IPS-15b (cell line): ENCODE measurements around the gene GATA5.

Source experiments
- H3K27me3 ChIP-seq: one replicate; pipeline ENCODE4 v1.6.1; 2013; ENCODE audit warnings: low read length; ENCODE audit not compliant: control insufficient read depth, insufficient read depth
- H3K36me3 ChIP-seq: one replicate; pipeline ENCODE4 v1.6.1; 2013; ENCODE audit warnings: low read length; ENCODE audit not compliant: control insufficient read depth, insufficient read depth
- H3K4me1 ChIP-seq: one replicate; pipeline ENCODE4 v1.6.1; 2013; ENCODE audit warnings: mild to moderate bottlenecking, low read length; ENCODE audit not compliant: control insufficient read depth, insufficient read depth
- H3K4me3 ChIP-seq: one replicate; pipeline ENCODE4 v1.5.1; 2013; ENCODE audit warnings: low read depth, low read length
- H3K9ac ChIP-seq: one replicate; pipeline ENCODE4 v1.6.1; 2013; ENCODE audit warnings: low read depth, mild to moderate bottlenecking, low read length
- H3K9me3 ChIP-seq: one replicate; pipeline ENCODE4 v1.6.1; 2013; ENCODE audit warnings: mild to moderate bottlenecking, low read length; ENCODE audit not compliant: control insufficient read depth, insufficient read depth

GATA5 gene

DNA sequence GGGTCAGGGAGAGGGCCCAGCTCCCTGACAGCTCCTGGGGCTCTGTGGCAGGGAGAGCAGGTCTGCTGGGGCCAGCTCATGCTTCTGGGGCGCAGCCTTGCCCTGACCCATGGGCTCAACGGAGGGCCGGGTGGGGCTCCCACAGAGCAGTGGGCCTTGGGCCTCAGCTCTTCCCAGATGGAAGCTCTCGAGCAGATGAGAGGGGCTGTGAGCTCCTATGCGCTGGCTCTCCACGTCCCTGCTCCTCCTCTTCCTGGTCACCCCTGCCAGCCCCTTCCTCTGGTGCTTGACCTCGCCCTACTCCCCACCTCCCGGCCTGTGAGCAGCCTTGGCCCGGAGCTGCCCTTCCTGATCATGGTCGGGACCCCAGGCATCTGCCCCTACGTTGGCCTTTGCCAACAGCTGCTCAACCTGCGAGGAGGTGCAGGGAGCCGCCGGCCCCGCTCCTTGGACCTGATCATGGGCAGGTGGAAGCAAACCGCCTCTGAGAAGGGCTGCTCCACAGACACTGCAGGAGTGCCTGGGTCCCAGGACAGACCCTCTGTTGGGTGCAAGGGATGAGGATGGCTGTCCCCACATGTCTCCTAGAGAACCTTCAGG, 26.8 kb upstream of the GATA5 start:
- Histone ChIP-seq H3K9me3 (no peaks in the 10 kb centered on the region), H3K27me3 (no peaks in the 10 kb centered on the region), H3K36me3 (no peaks in the 10 kb centered on the region), H3K4me3 (no peak overlapping the region), H3K9ac (no peak overlapping the region), H3K4me1 (no peaks in the 10 kb centered on the region)

DNA sequence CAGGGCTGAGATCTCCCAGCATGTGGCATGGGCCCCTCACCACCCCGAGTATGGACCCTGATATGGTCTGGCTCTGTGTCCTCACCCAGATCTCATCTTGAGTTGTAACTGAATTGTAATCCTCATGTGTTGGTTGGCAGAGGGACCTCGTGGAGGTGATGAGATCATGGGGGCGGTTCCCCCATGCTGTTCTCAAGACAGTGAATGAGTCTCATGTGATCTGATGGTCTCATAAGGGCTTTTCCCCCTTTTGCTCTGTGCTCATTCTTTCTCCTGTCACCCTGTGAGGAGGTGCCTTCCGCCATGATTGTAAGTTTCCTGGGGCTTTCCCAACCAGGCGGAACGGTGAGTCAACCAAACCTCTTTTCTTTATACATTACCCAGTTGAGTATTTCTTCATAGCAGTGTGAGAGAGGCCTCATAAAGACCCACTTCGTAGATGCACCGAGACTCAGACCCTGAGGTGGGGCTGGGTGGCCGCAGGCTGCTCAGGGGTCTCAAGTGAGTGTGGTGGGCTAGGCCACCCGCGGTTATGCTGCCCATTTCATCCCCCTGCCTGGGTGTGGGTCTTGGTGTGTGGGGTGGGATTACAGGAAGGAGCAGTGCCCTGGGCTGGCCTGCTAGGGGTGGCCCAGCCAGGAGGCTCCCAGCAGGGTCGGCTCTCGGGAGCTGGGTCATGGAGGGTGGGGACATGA, 26.2 kb upstream of the GATA5 start:
- Histone ChIP-seq H3K27me3 (no peaks in the 10 kb centered on the region), H3K36me3 (no peaks in the 10 kb centered on the region), H3K4me3 (no peak overlapping the region), H3K4me1 (no peaks in the 10 kb centered on the region), H3K9ac (no peak overlapping the region), H3K9me3 (no peaks in the 10 kb centered on the region)

DNA sequence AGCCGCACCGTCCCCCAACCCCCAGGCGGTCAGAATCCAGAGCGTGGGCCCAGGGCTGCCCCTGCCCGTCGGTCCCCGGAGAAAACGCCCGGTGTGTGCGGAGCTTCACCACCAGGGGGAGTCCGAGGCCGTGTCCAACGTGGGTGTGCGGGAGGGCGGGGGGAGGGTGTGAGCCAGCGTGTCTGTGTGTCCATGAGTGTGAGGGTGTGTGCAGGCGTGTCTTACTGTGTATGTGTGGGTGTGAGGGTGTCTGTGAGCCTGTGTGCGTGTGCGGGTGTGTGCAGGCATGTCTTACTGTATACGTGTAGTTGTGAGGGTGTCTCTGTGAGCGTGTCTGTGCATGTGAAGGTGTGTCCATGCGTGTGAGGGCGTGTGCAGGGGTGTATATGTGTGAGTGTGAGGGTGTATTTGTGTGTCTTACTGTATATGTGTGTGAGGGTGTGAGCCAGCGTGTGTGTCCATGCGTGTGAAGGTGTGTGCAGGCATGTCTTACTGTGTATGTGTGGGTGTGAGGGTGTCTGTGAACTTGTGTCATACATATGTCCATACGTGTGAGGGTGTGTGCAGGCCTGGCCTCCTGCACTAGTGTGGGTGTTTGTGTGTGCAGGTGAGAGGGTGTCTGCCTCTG, 24.6 kb upstream of the GATA5 start:
- Histone ChIP-seq H3K27me3 (no peaks in the 10 kb centered on the region), H3K4me1 (no peaks in the 10 kb centered on the region), H3K9me3 (no peaks in the 10 kb centered on the region), H3K36me3 (no peaks in the 10 kb centered on the region), H3K4me3 (no peak overlapping the region), H3K9ac (peak overlapping the region; percentile 4)

DNA sequence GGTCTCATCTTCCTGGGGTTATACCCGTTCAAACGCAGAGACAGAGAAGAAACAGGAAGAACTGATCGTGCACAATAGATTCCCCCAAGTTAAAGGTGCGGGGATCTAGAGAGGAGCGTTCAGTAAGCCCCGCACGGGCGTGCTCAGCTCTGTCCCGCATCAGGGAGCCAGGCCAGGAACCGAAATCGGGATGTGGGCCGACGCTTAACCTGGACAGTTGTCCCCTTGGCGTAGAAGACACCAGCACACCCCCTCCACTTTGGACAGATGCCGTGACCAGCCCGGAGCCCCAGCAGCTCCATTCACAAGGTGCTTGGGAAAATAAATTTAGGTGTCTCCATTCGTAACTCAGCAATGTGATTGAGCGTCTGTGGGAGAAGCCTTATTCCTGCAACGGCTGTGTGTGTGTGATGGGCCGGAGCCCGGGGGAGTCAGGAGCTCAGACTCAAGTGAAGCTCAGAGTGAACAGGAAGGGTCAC, 24.0 kb upstream of the GATA5 start:
- Histone ChIP-seq H3K27me3 (no peaks in the 10 kb centered on the region), H3K9ac (peak overlapping the region; percentile 4), H3K36me3 (no peaks in the 10 kb centered on the region), H3K4me3 (no peak overlapping the region), H3K4me1 (no peaks in the 10 kb centered on the region), H3K9me3 (no peaks in the 10 kb centered on the region)

DNA sequence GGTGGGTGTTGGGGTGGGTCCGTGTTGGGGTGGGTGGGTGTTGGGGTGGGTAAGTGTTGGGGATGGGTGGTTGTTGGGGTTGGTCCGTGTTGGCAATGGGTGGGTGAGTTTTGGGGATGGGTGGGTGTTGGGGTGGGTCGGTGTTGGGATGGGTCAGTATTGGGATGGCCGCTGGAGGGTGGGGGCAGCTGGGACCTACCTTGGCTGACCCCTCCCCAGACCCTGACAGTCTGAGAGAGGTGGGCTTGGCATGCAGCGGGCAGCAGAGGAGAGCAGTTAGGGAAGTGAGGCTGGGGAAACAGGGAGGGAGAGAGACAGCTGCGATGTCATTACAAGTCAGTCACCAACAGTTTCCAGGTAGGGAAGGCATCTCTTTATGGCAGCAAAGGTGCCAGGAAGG, 23.1 kb upstream of the GATA5 start:
- H3K9ac ChIP-seq, result no peak overlapping the region
- no peak overlapping the region for H3K4me3 ChIP-seq
- H3K4me1 ChIP-seq, result no peaks in the 10 kb centered on the region
- no peaks in the 10 kb centered on the region for H3K36me3 ChIP-seq
- no peaks in the 10 kb centered on the region for H3K9me3 ChIP-seq
- H3K27me3 ChIP-seq, result no peaks in the 10 kb centered on the region

DNA sequence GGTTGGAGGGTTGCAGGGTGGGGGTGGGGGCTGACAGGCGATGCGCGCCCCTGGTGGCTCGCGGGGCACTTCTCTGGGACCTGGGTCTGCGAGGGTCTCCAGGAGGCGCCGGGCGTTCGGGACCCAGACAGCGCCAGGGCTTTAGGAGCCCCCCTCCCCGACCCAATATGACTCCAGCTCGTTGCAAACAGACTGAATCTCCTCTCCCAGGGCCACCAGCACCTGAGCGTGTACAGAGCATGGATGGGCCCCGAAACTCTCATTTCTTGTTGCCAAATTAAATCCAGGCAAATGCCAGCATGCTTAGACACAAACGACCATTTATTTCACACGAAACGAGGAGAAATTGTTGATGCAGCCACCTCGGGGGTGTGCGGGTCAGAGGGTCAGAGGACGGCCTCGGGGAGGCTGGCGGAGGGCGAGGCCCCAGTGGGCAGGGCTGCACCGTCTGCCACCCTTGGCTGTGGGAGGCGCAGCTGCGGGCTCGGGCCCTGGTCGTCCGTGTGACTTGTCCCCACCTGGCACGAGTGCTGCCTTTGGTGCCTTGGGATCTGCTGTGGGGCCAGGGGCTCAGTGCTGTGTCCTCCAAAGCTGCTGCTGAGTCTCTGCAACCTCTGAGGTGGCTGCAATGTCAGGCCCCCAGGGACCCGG, 20.9 kb upstream of the GATA5 start:
- no peaks in the 10 kb centered on the region for H3K4me1 ChIP-seq
- H3K36me3 ChIP-seq, result no peaks in the 10 kb centered on the region
- H3K4me3 ChIP-seq, result no peak overlapping the region
- H3K27me3 ChIP-seq, result no peaks in the 10 kb centered on the region
- H3K9me3 ChIP-seq, result no peaks in the 10 kb centered on the region
- no peak overlapping the region for H3K9ac ChIP-seq

DNA sequence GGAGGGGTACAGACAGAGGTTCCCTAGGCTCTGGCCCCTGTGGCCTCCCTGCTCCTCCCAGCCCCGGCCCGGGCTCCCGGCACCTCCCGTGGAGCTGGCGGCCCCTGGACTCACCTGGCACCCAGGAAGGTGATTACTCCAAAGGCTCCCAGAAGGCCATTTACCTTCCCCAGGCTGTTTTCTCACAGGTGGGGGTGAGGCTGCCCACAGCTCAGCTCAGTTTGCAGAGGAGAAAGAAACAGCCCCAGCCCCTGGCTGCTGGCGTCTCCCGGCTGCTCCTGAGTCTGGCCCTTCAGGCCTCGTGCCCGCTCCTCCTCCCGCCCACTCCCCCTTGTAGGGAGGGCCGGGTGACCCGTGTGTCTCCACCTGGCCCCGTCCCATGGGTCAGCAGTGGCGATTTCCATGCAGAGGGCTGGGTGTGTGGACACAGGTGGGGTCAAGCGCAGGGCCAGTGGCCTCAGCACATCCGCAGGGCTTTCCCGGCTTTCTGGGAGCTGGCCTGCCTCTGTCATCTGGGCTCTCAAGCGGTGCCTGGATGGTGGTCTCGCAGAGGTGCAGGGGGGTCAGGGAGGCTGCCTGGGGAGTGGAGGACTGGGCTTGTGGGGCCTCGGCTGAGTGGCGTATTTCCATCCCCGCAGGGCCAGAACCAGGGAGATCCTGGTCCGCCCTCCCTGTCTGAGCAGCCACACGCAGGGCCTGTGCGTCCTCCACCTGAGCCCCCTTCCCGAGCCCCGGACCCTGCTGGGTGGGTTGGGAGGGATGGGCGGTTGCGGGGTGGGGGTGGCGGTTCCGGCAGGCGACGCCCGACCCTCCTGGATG, 20.2 kb upstream of the GATA5 start:
- Histone ChIP-seq H3K4me1 (no peaks in the 10 kb centered on the region), H3K27me3 (no peaks in the 10 kb centered on the region), H3K36me3 (no peaks in the 10 kb centered on the region), H3K9me3 (no peaks in the 10 kb centered on the region), H3K9ac (no peak overlapping the region), H3K4me3 (no peak overlapping the region)

DNA sequence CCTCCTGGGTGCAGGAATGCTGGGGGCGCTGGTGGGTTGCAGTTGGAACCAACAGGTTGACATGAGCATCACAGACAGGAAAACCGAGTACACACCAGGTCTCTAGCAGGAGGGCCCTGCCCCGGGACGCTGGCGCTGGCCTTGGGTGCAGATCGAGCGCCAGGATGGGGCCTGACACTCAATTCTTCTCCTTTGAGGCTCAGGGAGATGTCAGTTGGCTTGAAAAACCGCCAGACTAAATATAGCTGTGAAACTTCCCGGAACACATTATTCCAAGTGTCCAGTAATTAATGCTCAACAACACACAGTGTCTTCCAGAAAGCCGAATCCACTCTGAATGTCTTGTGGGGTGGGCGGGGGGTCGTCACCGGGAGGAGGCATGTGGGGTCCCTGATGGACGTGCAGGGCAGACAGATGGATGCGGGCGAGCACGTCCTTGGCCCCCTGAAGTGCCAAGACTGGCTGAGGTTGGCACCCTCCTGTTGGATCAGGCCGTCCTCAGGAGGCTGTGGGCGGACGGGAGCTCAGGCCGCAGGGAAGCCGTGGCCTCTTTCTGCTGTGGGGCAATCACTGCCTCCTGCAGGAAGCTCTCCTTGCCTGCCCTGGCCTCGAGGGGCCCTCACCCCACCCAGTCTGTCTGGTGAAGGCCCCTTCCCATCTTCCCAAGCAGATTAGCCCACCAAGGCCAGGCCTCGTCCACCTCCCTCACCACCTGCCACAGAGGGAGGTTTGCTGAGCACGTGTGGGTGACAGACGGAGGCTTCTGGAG, 19.4 kb upstream of the GATA5 start:
- Histone ChIP-seq H3K4me1 (no peaks in the 10 kb centered on the region), H3K4me3 (no peak overlapping the region), H3K9ac (no peak overlapping the region)

DNA sequence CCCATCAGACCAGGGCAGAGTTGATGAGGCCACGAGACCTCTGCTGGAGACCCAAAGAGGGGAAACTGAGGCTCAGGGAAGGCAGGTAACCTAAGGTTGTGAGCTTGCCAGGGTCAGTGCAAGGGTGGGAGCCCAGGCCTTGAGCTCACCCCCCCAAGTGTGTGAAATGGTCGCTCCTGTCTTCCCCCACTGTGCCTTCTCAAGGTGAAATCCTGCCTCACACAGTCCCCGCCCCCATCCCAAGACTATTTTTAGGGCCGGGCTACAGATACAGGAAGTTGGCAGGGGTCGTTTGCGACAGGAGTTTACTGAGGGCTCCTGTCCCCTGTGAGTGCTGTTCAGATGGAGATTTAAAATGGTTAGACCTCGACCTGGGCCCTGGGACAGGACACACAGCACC, 18.7 kb upstream of the GATA5 start:
- Histone ChIP-seq H3K9me3 (no peaks in the 10 kb centered on the region), H3K4me3 (no peak overlapping the region), H3K4me1 (no peaks in the 10 kb centered on the region), H3K27me3 (no peaks in the 10 kb centered on the region), H3K9ac (no peak overlapping the region), H3K36me3 (no peaks in the 10 kb centered on the region)

More for the DNA sequence above, 19.4 kb upstream of the GATA5 start:
- Histone ChIP-seq H3K27me3 (no peaks in the 10 kb centered on the region), H3K36me3 (no peaks in the 10 kb centered on the region), H3K9me3 (no peaks in the 10 kb centered on the region)

DNA sequence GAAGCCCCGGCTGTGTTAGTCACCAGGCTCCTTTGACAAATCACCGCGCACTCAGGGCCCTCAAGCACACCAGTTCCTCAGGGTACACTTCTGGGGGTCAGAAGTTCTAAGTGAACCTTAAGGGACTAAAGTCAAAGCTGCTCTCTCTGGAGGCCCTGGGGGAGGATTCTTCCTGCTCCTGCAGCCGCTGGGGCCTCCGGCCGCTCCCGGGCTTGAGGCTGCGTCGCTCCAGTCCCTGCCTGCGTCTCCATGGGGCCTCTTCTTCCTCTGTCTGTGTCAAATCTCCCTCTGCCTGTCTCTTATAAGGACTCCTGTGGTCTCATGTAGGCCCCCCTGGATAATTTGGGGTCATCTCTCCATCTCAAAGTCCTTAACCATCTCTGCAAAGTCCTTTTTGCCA, 18.1 kb upstream of the GATA5 start:
- H3K36me3 ChIP-seq, result no peaks in the 10 kb centered on the region
- no peak overlapping the region for H3K9ac ChIP-seq
- H3K9me3 ChIP-seq, result no peaks in the 10 kb centered on the region
- H3K27me3 ChIP-seq, result no peaks in the 10 kb centered on the region
- no peak overlapping the region for H3K4me3 ChIP-seq
- no peaks in the 10 kb centered on the region for H3K4me1 ChIP-seq
